Osteoblast (primary cell): ENCODE results near the gene HOXB7. TPM values are rescaled to one million over a fixed set of nuclear protein-coding genes. Genes with fewer than 3 reads are reported as not detected.

Source experiments
- DNase-seq: peaks from one replicate; pipeline ENCODE4 v3.0.0; 2011; ENCODE audit warnings: low spot score, mixed read lengths; ENCODE audit not compliant: insufficient read length; ENCODE audit errors: missing footprints
- H2AFZ ChIP-seq: 2 replicates; pipeline ENCODE4 v1.6.0; 2011; ENCODE audit warnings: mild to moderate bottlenecking, low read length
- H3K27ac ChIP-seq: 2 replicates; pipeline ENCODE4 v1.5.1; 2011; ENCODE audit warnings: mild to moderate bottlenecking, low read depth, low read length, moderate library complexity
- H3K27me3 ChIP-seq: 2 replicates; pipeline ENCODE4 v1.6.0; 2012; ENCODE audit warnings: mild to moderate bottlenecking, control low read depth, inconsistent platforms, low read length, moderate library complexity; ENCODE audit not compliant: insufficient read depth
- H3K36me3 ChIP-seq: 2 replicates; pipeline ENCODE4 v1.5.1; 2011; ENCODE audit warnings: mild to moderate bottlenecking, low read length, control low read depth, moderate library complexity; ENCODE audit not compliant: insufficient read depth
- H3K4me1 ChIP-seq: 2 replicates; pipeline ENCODE4 v1.5.1; 2011; ENCODE audit warnings: mild to moderate bottlenecking, low read length, control low read depth, moderate library complexity; ENCODE audit not compliant: insufficient read depth
- H3K4me2 ChIP-seq: 2 replicates; pipeline ENCODE4 v1.6.0; 2011; ENCODE audit warnings: mild to moderate bottlenecking, low read length; ENCODE audit not compliant: insufficient read depth
- H3K4me3 ChIP-seq: fragments of 200-600 bp; sonication (generic); 3 replicates; pipeline ENCODE4 v1.5.1; 2012; ENCODE audit warnings: mild to moderate bottlenecking, low read length, inconsistent platforms; ENCODE audit not compliant: insufficient read depth
- H3K79me2 ChIP-seq: 2 replicates; pipeline ENCODE4 v1.6.0; 2012; ENCODE audit warnings: mild to moderate bottlenecking, low read length, control low read depth, inconsistent platforms; ENCODE audit not compliant: insufficient read depth
- H3K9me3 ChIP-seq: 2 replicates; pipeline ENCODE4 v1.5.1; 2011; ENCODE audit warnings: low read depth, low read length, control low read depth
- H4K20me1 ChIP-seq: 2 replicates; pipeline ENCODE4 v1.6.0; 2012; ENCODE audit warnings: mild to moderate bottlenecking, low read length, control low read depth; ENCODE audit not compliant: insufficient read depth
- total RNA-seq: library from RNA; depleted of rRNA; stranded (reverse); fragments of >200 nt; gene quantifications from 2 replicates; pipeline ENCODE4 v1.2.3, GENCODE V29; 2012
- TF ChIP-seq, protein P1 (sequence below): IDR thresholded peaks from 2 replicates; pipeline ENCODE4 v1.5.1; 2011; ENCODE audit warnings: mild to moderate bottlenecking, low read depth, low read length, moderate library complexity; ENCODE audit errors: extremely low read depth

Gene HOXB7
- total RNA-seq, 1 donor, result 0.36 TPM

DNA sequence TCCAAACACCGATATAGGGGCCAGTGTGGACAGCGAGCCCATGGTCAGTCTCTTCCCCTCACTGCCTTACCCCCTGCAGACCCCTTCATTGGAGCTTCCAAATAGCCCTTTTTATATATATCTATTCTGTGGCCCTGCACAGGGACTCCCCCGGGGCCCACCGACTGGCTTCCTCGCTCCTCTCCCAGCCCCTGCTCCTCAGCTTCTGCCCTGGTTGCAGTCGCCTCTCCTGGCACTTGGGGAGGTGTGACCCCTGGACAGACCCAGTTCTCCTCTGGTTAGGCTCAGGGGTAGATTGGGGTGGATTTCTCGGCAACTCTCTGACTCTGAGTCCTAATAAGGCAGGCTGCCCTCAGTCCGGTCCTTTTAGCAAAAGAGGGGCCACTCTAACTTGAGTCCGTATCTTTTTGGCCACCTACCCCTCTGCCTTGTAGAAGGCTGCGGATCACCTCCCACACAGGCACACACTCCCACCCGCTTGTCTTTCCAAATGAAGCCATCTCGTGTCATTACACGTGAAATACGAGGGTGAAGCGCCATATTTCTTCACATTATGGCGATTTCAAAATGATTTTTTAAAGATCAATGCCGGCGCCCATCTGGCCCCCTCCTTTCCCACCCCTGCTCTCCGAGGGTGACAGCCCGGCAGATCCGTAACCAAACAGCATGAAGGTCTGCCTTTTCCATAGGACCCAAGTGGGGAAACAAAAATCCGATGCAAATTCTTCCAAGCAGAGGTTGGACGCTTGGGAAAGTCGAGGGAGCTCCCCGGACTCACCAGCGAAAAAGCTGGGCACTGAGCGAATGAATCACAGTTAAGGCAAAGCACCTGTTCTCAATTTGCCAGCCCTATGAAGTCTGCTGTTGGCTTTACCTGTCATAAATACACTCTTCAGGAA lies 17.1 kb upstream of the HOXB7 start:
- H3K9me3 ChIP-seq, result no peaks in the 10 kb centered on the region
- TF ChIP-seq, protein P1, sequence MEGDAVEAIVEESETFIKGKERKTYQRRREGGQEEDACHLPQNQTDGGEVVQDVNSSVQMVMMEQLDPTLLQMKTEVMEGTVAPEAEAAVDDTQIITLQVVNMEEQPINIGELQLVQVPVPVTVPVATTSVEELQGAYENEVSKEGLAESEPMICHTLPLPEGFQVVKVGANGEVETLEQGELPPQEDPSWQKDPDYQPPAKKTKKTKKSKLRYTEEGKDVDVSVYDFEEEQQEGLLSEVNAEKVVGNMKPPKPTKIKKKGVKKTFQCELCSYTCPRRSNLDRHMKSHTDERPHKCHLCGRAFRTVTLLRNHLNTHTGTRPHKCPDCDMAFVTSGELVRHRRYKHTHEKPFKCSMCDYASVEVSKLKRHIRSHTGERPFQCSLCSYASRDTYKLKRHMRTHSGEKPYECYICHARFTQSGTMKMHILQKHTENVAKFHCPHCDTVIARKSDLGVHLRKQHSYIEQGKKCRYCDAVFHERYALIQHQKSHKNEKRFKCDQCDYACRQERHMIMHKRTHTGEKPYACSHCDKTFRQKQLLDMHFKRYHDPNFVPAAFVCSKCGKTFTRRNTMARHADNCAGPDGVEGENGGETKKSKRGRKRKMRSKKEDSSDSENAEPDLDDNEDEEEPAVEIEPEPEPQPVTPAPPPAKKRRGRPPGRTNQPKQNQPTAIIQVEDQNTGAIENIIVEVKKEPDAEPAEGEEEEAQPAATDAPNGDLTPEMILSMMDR, result no peak
- H3K4me3 ChIP-seq, result no peak overlapping the region
- H3K27me3 ChIP-seq, result peaks cover 98% of the 10 kb centered on the region
- H4K20me1 ChIP-seq, result peaks cover 2% of the 10 kb centered on the region
- H3K4me2 ChIP-seq, result no peak overlapping the region
- H3K79me2 ChIP-seq, result no peaks in the 10 kb centered on the region
- no peaks in the 10 kb centered on the region for H3K36me3 ChIP-seq
- no peak overlapping the region for H3K27ac ChIP-seq
- H3K4me1 ChIP-seq, result no peaks in the 10 kb centered on the region
- H2AFZ ChIP-seq, result no peak overlapping the region
- DNase-seq, result no peak

DNA sequence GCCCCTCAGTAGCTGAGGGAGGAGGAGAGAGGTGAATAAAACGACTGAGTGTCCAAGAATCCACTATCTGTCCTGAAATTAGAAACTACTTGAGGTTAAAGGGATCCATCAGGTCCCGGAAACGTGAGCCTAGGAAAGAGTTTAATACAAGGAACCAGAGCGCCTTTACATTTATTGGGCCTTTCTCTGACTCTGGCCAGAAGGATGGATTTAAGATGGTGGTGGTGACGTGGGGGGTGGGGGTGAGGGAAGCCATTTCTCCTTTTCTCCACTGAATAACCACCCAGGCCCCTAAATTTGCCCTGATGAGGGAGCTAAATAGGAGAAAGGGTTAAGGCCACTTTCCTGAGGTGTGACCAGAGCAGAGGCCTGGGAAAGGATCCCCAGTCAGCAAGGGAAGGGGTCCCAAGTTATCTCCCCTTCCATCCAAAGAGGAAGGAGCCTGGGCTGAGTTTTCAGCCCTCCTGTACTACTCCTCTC lies 16.3 kb upstream of the HOXB7 start:
- no peak for DNase-seq
- Histone ChIP-seq H2AFZ (no peak overlapping the region), H3K79me2 (no peaks in the 10 kb centered on the region), H4K20me1 (no peaks in the 10 kb centered on the region), H3K4me3 (no peak overlapping the region), H3K4me2 (no peak overlapping the region), H3K36me3 (no peaks in the 10 kb centered on the region), H3K9me3 (no peaks in the 10 kb centered on the region), H3K4me1 (no peaks in the 10 kb centered on the region), H3K27ac (no peak overlapping the region), H3K27me3 (peaks cover 98% of the 10 kb centered on the region)
- TF ChIP-seq, protein P1, result no peak

DNA sequence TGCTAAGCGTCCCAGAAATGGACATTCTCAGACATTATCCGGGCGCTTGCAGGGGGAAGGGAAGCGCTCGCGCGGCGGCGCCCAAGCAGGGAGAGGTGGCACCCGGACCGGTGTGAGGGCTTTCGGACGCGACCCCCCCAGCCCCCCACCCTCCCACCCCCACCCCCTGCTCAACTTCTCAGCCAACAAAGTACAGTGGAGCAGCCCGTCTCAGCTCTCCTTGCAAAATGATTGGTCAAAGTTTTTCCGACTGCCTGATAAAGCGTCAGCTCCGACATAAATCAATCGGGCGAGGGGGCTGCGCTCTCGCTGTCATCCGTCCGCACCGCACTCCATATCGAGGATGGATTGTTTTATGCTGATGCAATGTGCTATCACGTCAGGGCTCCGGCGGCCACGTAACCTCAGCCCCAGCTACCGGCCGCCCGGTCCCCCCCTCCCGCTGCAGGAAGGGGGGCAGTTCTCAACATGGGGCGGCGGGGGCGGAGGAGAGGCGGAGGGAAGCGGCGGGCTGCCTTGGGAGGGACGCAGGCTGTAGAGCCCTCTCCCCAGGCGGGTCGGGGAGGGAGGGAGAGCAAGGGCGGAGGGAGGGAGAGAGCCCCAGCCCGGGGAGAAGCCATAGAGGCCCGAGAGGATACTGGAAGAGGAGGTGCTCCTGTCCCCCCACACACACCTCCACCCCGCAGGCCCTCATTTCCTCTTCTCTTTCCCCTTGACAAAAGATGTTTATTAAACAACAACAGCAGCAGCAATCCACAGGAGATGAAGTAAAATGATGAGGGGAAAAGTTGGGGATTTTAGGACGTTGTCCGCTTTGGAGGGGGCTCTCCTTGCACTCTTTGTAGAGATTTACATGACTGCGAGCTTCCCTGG lies 15.7 kb upstream of the HOXB7 start, which contains the start of gene HOXB9:
TSS of gene HOXB9 (minus strand) at position 114 of the 873 bp plus-strand sequence. CDS start at position 25, 89 bp downstream.
- Histone ChIP-seq H3K36me3 (no peaks in the 10 kb centered on the region), H3K27me3 (peaks cover 98% of the 10 kb centered on the region), H3K4me3 (no peak within 1 kb of the TSS), H3K4me2 (peak within 1 kb of the TSS; percentile 13), H2AFZ (no peak within 1 kb of the TSS), H3K27ac (no peak within 1 kb of the TSS), H3K79me2 (no peaks in the 10 kb centered on the region), H3K9me3 (no peaks in the 10 kb centered on the region), H4K20me1 (no peaks in the 10 kb centered on the region), H3K4me1 (no peaks in the 10 kb centered on the region)
- no peak for DNase-seq
- TF ChIP-seq, protein P1, result no peak
